WTC11 (cell line): ENCODE measurements around the gene LZTR1. TPM values are rescaled to one million over a fixed set of nuclear protein-coding genes. Genes with fewer than 3 reads are reported as not detected.

Experiments
- ATAC-seq: fragments of 200-7000 bp; cut with Tn5 transposase; 2 replicates; pipeline ENCODE4 v1.10.0; 2021; ENCODE audit warnings: mild to moderate bottlenecking, moderate library complexity
- CTCF ChIA-PET: fragments of 300-600 bp; sonication (Branson Sonifier 250); formaldehyde crosslinking; loops from one replicate; lab custom pipeline; 2021; ENCODE audit warnings: antibody characterized with exemption; lab: Charles Lee
- POLR2A ChIA-PET: fragments of 350-600 bp; sonication (Branson Sonifier 250); formaldehyde crosslinking; loops from one replicate; lab custom pipeline; 2021; ENCODE audit warnings: antibody characterized with exemption; lab: Charles Lee
- DNase-seq: peaks from one replicate; pipeline ENCODE4 v3.0.0; 2021; ENCODE audit warnings: low spot score
- H3K27ac Mint-ChIP-seq: 2 replicates; pipeline ENCODE4 v1.8.0; 2021; ENCODE audit warnings: mixed read lengths
- H3K27me3 Mint-ChIP-seq: 2 replicates; pipeline ENCODE4 v1.8.0; 2021; ENCODE audit warnings: low read depth, mild to moderate bottlenecking, moderate library complexity, mixed read lengths
- H3K36me3 Mint-ChIP-seq: 2 replicates; pipeline ENCODE4 v1.8.0; 2021; ENCODE audit warnings: mixed read lengths
- H3K4me1 Mint-ChIP-seq: 2 replicates; pipeline ENCODE4 v1.8.0; 2022; ENCODE audit warnings: mixed read lengths
- H3K4me3 Mint-ChIP-seq: 2 replicates; pipeline ENCODE4 v1.8.0; 2021; ENCODE audit warnings: mild to moderate bottlenecking, moderate library complexity, mixed read lengths
- H3K9me3 Mint-ChIP-seq: 2 replicates; pipeline ENCODE4 v1.8.0; 2021; ENCODE audit warnings: mixed read lengths
- ARID4B ChIP-seq: sonication (generic); formaldehyde crosslinking; IDR thresholded peaks from 2 replicates; pipeline ENCODE4 v1.8.0; 2023; ENCODE audit warnings: missing genetic modification reagents, mild to moderate bottlenecking, borderline replicate concordance
- CREM ChIP-seq: sonication (generic); formaldehyde crosslinking; IDR thresholded peaks from 2 replicates; pipeline ENCODE4 v1.8.1; 2022; ENCODE audit warnings: mild to moderate bottlenecking, missing genetic modification reagents, moderate library complexity
- E2F1 ChIP-seq: sonication (generic); formaldehyde crosslinking; IDR thresholded peaks from 2 replicates; pipeline ENCODE4 v1.8.0; 2022; ENCODE audit warnings: mild to moderate bottlenecking, missing genetic modification reagents
- ETV6 ChIP-seq: sonication (generic); formaldehyde crosslinking; IDR thresholded peaks from 2 replicates; pipeline ENCODE4 v1.8.1; 2022; ENCODE audit warnings: mild to moderate bottlenecking, missing genetic modification reagents
- HMGA2 ChIP-seq: fragments of 250-450 bp; sonication (Bioruptor Pico); IDR thresholded peaks from 2 replicates; pipeline ENCODE4 v1.4.0; 2021; ENCODE audit warnings: mild to moderate bottlenecking, moderate library complexity
- IRF2 ChIP-seq: sonication (generic); formaldehyde crosslinking; IDR thresholded peaks from 2 replicates; pipeline ENCODE4 v1.8.0; 2022; ENCODE audit warnings: low read depth, missing genetic modification reagents, borderline replicate concordance
- KAT7 ChIP-seq: sonication (generic); formaldehyde crosslinking; IDR thresholded peaks from 2 replicates; pipeline ENCODE4 v1.8.1; 2023; ENCODE audit warnings: missing genetic modification reagents, mild to moderate bottlenecking, borderline replicate concordance
- MXD4 ChIP-seq: fragments of 250-450 bp; sonication (Bioruptor Pico); IDR thresholded peaks from 2 replicates; pipeline ENCODE4 v1.8.0; 2021; ENCODE audit warnings: mild to moderate bottlenecking, moderate library complexity, borderline replicate concordance
- NR1H2 ChIP-seq: sonication (generic); formaldehyde crosslinking; IDR thresholded peaks from 2 replicates; pipeline ENCODE4 v1.9.0; 2021; ENCODE audit warnings: mild to moderate bottlenecking, moderate library complexity, missing genetic modification reagents
- PRDM15 ChIP-seq: sonication (generic); formaldehyde crosslinking; IDR thresholded peaks from 2 replicates; pipeline ENCODE4 v1.8.0; 2022; ENCODE audit warnings: missing genetic modification reagents
- ZNF263 ChIP-seq: sonication (generic); formaldehyde crosslinking; IDR thresholded peaks from 2 replicates; pipeline ENCODE4 v1.8.1; 2022; ENCODE audit warnings: low read depth, mild to moderate bottlenecking, moderate library complexity, missing genetic modification reagents
- ZNF281 ChIP-seq: sonication (generic); formaldehyde crosslinking; IDR thresholded peaks from 2 replicates; pipeline ENCODE4 v1.8.0; 2023; ENCODE audit warnings: mild to moderate bottlenecking, missing genetic modification reagents
- ZNF396 ChIP-seq: fragments of 250-450 bp; sonication (Bioruptor Pico); IDR thresholded peaks from 2 replicates; pipeline ENCODE4 v1.8.0; 2021; ENCODE audit warnings: mild to moderate bottlenecking, moderate library complexity, borderline replicate concordance
- total RNA-seq: library from RNA; stranded (reverse); gene quantifications from 3 replicates; pipeline ENCODE4 v1.2.3, GENCODE V29; 2021

LZTR1 gene
- total RNA-seq, 1 experiment from 2014 or later: 38.3 TPM

- ChIA-PET CTCF (interaction anchor here (0.6 to 5.1 kb wide), 18 partner anchors 10 to 207 kb away, joined by 3 to 72 read pairs (median 4); partner anchors contain the start of genes AIFM3, CRKL and LZTR1), POLR2A (interaction anchor here (0.8 to 1.8 kb wide), 7 partner anchors 11 to 72 kb away, joined by 3 to 11 read pairs (median 3); partner anchors contain the start of gene LZTR1)
- Mint-ChIP-seq H3K4me3 (peak overlapping the region; percentile 74), H3K4me1 (peaks cover 12% of the 10 kb centered on the region), H3K27ac (no peak overlapping the region), H3K36me3 (peaks cover 9% of the 10 kb centered on the region), H3K27me3 (peaks cover 22% of the 10 kb centered on the region), H3K9me3 (no peaks in the 10 kb centered on the region)
- ATAC-seq (peak; percentile 74), DNase-seq (peak; percentile 58)
- 0 out of 2 replicates have a peak, but pooled peaks have one; percentile 8 for TF ChIP-seq KAT7 (CRISPR knock-in tag)
- TF ChIP-seq ZNF281 (CRISPR knock-in tag): no peak
- TF ChIP-seq IRF2: no peak
- no peak for TF ChIP-seq ZNF396 (CRISPR knock-in tag)
- TF ChIP-seq CREM (CRISPR knock-in tag): no peak
- TF ChIP-seq PRDM15 (CRISPR knock-in tag): peak; percentile 46; the same call in 1 of the 2 replicates
- TF ChIP-seq ETV6 (CRISPR knock-in tag): 0 out of 2 replicates have a peak, but pooled peaks have one; percentile 44
These were observed 24.2 kb upstream of the LZTR1 start for GRCh38 chr22:20957683-20958431.

- ATAC-seq (no peak), DNase-seq (no peak)
- Mint-ChIP-seq H3K27ac (no peak overlapping the region), H3K4me1 (peaks cover 17% of the 10 kb centered on the region), H3K9me3 (no peaks in the 10 kb centered on the region), H3K4me3 (no peak overlapping the region), H3K36me3 (no peaks in the 10 kb centered on the region), H3K27me3 (peaks cover 41% of the 10 kb centered on the region)
- CTCF ChIA-PET: interaction anchor here (0.5 to 4.6 kb wide), 4 partner anchors 39 to 143 kb away, joined by 3 to 29 read pairs (median 8); no protein-coding TSS in a partner anchor
- POLR2A ChIA-PET: no interaction called here
- TF ChIP-seq HMGA2 (CRISPR knock-in tag): no peak
- TF ChIP-seq ARID4B: no peak
- no peak for TF ChIP-seq ZNF263 (CRISPR knock-in tag)
- no peak for TF ChIP-seq MXD4 (CRISPR knock-in tag)
- TF ChIP-seq E2F1 (CRISPR knock-in tag): no peak
- no peak for TF ChIP-seq KAT7 (CRISPR knock-in tag)
- TF ChIP-seq NR1H2 (CRISPR knock-in tag): no peak
These were observed 22.3 kb upstream of the LZTR1 start for GRCh38 chr22:20959578-20960461.
